ENCODE measurements around the gene FHIT.
"Not testable (repeated sequence)": the region's sequence is repeated elsewhere in the genome, so short reads cannot be mapped to it uniquely, and the experiment has no call there.

FHIT gene

DNA sequence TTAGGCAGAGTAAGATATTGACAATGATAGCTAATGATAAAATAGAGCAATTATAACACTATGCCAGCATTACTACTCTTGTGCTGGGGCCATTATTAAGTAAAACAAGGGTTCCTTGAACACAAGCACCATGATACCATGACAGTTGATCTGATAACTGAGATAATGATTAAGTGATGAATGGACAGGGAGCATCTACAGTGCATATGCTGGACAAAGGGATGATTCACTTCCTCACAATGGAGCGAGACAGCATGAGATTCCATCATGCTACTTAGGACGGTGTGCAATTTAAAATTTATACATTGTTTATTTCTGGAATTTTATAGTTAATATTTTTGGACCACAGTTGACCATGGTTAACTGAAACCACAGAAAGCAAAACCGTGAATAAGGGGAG, 156.6 kb downstream of the FHIT start:
- no peak for DNase-seq

DNA sequence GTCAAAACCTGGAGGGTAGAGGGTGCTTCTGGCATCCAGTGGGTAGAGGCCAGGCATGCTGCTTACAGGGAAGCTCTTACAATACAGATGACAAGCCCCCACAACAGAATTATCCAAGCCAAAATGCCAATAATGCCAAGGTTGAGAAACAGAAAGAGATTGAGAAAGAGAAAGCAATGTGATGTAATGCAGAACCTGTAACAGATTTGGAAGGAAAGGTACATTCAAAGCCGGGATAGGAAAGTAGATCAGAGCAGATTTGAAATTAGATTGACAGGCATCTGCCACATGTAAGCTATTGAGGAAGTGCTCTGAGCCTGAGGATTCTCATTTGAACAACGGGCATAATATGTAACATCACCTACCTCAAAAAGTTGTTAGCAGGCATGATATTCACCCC, 157.9 kb downstream of the FHIT start:
- DNase-seq: no peak

DNA sequence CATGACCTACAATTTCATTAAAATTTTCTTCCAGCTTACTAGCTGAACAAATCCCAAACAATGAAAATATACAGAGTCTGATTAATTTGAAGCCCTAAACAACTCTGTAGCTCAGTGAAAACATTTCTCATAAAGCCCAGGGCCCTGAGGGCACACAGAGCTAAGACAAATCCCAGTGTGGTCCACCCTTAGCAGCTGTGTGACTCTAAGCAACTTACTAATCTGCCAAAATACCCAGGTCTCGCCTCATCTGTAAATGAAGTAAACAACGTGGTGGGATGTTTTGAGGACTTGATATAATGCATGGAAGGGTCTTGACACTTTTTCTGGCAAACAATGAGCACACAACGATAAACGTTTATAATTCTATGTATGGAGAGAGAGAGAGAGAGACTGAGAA, 158.4 kb downstream of the FHIT start:
- no peak for DNase-seq

DNA sequence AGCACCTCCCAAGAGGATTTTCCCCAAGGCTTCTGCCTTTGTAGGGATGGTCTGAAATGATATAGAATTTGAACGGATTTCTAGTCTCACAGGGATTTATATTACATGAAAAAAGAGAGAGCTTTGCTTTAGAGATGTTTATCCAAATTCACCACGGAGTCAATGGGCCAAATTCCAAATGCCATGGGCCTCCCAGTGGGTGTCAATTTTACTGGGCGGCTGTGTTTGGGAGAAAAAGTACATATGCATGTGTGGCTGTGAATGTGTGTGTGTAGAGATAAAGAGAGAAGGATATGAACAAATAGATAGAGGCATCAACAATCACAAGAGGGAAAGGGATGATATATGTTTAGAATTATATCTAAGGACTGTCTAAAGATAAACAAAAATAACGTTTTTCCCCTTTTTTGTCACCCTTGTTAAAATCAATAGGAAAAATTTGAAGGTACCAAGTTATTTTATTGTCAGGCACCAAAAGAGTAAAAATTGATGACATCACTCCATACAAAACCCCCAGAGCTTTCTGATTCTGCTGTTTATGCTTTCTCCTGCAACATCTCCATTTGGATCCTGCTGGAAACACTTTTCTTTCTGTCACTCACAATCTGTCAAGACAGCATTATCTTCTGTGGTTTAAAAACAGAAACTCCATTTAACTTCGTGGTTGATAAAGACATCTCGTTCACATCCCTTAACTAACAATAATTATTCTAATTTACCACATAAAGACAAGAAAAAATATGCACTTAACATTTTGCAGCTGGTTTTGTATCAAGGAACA, 160.7 kb downstream of the FHIT start:
- no peak for DNase-seq

DNA sequence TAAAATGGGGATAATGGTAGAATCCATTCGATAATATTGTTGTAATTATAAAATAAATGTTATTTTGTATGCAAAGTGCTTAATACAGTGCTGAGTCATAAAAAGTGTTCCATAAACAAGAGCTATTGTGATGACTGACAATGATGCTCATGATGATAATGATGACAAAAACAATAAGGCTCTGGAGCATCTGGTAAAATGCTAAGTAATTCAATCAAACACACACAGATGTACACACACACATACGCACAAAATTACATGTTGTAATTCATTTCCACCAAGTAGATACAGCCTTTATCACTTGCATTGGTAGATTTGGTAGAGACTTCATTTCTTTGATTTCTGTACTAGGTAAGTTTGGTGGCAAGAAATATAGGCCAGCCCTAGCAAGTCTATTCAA, 163.8 kb downstream of the FHIT start:
- DNase-seq: no peak

DNA sequence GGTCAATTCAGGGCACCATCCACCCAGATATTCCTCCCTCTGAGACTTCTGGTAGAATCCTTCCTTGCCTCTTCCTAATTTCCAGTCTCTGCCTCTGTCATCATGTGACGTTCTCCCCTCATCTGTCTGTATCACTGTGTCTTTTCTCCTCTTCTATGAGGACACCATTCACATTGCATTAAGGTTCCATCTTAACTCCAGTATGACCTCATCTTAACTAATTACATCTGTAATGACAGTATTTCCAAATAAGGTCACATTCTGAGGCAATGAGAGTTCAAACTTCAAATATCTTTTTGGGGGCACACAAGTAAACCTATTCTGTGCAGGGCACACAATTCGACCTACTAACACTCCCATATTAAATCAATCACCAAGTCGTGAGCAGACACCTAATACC, 169.7 kb downstream of the FHIT start:
- no peak for DNase-seq

DNA sequence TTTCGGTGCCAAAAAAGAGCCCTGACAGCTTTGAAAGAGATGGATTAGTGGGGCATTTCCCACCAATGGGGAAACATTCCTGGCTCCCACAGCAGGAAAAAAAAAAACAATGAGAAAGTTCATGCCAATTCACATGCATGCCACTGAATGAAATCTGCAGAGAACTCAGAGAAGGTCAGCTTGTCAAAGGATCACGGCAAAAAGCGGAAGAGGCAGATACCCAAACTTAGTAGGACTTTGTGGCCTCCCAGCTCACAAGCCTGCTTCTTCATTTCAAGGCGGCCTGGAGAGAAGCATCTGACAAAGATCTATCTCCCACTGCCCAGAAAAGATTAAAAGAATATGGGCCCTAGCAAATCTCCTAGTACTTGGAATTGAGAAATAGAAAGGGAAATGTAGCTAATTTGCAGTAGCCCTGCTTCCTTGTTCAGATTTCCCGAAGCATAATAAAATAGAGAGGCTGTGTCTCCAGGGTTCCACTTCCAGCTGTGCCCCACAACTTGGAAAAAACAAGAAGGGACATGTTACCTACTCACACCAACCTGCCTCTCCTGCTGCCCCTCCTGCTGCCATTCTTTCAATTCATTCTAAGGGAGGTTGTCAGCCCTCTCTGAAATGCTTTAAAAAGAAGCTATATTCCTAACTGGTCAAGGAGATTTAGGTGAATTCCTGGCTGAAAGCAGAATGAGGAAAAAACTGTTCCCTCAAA, 170.4 kb downstream of the FHIT start:
- no peak for DNase-seq

DNA sequence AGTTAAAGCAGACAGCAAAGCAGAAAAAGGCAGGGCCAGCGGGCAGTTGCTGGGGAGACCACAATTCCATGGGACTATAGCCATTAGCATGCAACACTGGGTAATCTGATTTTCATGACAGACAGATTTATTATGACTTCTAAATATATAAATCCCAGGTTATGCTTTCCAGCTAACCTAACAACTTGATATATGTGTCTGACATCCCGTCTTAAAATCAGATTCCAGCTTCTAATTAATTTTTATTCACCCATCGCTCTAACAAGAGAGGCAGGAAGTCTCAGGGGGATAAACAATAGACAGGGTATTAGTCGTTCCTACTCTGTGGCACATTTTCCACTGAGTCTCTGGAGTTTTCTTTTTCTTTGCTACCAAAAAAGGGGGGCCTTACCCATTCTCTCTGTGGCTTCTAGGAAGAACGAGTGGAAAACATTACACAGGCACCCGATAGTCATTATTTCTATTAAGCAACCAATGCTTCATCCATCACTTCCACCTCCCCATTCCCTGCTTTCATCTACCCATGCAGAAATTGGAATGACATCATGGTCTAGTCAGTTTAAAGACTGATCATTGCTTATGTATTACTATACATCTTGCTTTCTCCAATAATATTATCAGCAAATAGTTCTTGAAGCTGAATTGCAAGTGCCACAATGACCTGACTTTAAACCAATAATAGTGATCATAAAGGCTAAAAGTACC, 173.1 kb downstream of the FHIT start:
- no peak for DNase-seq

DNA sequence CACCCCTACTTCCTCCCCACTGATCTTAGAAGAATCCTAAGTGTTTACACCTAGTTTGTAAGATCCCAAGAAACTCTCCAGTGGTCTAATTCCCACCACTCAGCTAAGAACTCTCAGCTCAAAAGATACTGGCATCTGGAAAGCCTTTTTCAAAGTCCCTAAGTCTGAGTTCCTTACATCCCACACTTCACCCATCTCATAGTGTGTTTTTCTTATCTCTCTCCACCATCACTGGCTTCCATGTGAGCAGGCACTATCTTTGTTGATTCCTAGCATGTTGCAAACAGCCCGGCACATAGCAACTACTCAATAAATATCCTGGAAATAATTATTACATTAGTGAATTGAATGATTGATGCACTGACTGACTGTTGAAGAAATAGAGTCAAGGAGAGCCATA, 173.7 kb downstream of the FHIT start:
- no peak for DNase-seq

DNA sequence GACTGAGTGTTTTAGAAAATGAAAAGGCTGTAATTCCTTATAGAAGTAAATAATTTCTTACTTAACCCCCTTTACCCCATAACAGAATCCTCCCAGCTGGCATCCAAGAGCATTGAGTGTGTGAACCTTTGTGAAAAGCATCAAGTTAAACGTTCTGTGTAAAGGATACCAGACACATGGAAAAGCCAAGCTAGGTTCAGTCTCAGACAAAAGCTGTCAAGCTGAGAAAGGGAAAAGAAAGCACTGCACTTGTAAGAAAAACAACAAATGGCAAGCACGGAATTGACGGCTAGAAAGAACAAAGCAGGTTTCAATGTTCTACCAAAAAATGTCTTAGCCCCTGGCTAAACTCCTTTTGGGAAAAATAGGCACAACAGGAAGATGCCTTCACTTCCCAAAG, 176.5 kb downstream of the FHIT start:
- no peak for DNase-seq

DNA sequence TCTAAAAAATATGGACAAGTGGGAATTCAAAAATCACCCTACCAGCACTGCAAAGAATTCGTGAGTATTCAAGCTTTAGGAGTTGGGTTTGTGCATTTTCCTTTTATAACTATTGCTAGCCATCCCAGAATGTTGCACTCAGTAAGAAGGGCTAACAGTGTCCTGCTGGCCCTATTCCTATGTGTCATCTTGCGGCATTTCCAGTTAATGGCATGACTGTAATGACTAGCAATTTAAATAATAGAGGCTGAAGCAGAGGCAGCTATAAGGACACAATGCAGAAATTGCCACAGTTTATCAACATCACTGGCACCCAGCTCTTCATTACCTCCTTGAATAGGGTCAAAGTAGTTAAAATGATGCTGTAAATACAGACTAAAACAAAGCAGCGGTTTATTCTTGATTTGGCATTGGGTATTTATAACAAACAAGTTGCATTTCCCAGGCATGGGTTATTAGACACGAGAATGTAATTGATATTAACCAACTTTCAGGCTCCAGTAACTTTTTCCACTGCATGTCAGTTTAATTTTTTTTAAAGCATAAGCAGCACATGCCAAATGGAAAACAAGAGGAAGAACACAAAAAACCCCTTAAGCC, 177.6 kb downstream of the FHIT start:
- no peak for DNase-seq

DNA sequence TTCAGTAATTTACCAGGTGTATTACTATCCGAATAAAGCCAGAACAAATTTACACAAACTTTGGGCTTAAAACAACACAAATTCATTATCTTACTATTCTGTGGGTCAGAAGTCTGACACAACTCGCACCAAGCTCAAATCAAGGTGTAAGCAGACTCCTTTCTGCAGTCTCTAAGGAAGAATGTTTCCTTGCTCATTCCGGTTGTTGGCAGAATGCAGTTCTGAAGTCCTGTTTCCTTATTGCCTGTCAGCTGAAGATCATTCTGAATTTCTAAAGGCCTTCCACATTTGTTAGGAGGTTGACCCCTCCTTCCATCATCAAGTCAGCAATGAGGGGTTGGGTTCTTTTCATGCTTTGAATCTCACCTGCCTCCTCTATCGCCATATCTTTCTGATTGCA, 183.2 kb downstream of the FHIT start:
- no peak for DNase-seq

DNA sequence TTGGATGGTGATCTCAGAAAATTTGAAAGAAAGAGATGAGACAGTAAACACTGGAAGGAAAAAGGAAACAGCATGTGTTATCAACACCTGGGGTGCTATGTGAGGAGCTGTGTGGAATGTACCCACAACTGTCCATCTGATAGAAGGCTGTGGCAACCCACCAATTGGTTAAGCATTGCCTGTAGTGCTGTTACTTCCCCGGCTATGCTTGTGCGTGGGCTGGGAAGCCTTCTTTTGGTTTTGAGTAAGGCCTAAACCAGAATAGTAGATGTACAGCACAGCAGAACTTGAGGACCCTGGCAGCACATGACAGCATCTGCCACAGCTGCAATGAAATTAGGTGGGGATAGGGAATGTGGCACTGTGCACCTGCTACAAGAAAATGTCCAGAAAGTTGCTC, 184.5 kb downstream of the FHIT start:
- DNase-seq: no peak

DNA sequence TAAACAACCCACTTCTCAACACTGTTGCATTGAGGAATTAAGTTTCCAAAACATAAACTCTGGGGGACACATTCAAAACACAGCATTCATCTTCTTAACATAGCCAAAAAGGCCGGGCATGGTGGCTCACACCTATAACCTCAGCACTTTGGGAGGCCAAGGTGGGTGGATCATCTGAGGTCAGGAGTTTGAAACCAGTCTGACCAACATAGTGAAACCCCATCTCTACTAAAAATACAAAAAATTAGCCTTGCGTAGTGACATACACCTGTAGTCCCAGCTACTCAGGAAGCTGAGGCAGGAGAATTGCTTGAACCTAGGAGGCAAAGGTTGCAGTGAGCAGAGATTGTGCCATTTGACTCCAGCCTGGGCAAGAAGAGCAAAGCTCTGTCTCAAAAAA, 185.0 kb downstream of the FHIT start:
- not testable (repeated sequence) for DNase-seq

DNA sequence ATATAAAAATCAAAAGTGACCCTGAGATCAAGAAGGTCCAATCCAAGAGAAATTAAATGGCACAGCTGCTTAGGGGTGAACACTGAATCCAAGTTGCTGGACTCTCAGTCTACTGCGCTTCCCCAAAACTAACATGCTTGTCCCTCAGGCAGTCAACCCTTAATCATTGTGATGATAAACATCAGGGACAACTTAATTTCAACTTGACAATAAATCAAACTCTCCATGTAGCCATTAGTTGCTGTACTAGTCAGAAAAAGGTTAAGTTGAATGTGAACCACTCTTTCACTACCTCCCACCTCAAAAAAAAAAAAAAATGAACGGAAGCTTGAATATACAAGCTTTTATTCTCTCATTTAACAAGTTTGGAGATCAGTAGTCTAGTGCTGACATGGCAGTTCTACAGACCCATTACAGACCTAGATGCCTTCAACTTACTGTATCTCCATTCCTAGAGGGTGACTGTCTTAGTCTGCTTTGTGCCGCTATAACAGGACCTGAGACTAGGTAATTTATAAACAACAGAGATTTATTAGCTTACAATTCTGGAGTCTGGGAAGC, 185.7 kb downstream of the FHIT start:
- no peak for DNase-seq

DNA sequence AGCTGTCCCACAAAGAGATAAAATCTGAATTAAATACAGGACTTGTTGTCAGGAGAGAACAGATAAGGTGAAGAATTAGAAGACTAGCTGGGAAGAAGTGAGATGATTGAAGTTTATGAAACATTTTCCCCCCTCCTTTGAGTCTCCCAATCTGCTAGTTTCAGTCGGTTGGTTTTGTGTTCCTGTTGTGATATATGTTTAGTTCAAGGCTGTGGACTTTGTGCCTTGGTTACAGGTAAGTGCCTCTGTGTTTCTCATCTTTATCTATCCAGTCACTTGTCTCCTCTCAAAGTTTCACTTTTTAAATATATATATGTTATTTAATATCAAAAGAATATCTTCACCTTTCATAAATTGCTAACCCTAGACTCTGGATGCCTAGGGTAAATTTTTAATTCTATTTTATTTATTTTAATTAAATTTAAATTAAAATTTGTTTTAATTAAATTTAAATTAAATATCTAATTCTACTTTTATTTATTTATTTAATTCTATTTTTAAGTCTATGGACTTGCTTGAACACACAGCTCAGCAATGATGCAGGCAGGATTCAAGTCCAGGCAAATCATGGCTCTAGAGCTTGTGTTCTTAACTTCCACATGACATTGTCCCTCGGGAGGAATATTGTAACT, 190.0 kb downstream of the FHIT start:
- no peak for DNase-seq

DNA sequence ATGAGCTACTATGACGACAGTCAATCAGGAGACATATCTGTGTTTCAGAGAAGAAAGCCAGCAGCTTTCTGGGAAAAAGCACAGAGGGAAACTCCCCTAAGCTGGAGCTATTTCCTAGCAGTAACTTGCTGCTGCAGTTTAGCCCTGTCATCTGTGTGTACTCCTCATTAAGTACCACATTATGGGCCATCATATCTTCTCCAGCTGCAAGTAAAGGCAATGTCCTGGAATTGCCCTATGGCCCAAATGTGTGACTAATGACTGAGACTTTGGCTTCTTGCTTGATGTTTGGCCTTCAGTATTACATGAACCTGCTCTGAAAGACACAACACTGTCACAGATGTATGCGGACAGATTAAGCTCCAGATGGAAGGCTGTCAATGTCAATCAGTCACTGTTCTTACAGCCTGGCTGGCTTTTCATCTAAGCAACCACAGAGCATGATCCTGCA, 190.8 kb downstream of the FHIT start:
- DNase-seq: no peak

DNA sequence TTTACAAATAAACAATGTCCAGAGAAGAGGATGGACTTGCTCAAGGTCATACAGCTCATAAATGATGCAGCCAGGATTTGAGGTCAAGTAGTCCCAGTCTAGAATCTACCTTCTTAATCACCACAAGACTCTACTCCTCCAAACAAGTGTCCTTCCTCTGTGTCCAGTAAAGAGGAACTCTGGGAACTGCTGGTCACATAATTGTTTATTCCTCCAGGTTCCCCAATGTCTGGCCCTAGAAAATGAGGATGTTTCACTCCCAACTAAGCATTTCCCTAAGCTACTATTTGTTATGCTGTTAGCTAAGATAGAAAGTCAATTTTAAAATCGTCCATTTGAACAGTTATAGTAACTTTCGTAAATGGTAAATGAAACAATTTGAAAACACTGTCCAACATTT, 192.4 kb downstream of the FHIT start:
- no peak for DNase-seq

DNA sequence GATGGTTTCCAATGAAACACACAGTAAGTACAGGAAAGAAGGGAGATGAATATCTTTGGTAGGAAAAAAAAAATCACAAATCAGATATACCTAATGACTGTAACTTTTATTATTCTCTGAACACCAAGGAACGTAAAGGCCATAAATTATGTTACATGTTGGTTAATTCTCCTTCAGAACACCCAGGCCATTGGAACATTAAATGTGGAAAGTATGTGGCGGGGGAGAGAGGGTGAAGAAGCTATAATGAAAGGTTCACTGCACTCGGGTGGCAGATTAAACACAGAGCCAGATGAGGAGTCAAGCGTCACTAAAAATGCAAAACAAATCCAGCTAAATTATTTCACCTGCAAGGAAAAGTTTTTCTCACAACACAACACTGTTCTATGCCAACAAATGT, 193.8 kb downstream of the FHIT start:
- no peak for DNase-seq

DNA sequence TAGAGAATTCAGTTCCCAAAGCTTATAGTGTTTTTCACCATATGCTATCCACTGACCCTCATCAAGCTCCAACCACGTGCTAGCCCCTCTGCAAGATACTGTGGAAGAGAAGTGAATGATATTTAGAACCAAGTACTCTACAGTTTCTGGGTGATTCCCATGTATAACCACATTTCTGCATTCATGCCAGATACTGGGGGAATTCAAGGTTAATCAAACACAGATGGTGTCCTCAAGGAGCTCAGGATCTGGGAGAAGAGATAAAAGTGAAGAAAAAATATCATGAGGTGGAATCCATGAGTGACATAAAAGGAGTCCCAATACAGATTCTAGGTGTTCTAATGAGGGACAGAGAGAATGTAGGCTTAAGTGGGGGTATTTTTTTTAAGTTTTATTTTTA, 195.8 kb downstream of the FHIT start:
- DNase-seq: no peak

DNA sequence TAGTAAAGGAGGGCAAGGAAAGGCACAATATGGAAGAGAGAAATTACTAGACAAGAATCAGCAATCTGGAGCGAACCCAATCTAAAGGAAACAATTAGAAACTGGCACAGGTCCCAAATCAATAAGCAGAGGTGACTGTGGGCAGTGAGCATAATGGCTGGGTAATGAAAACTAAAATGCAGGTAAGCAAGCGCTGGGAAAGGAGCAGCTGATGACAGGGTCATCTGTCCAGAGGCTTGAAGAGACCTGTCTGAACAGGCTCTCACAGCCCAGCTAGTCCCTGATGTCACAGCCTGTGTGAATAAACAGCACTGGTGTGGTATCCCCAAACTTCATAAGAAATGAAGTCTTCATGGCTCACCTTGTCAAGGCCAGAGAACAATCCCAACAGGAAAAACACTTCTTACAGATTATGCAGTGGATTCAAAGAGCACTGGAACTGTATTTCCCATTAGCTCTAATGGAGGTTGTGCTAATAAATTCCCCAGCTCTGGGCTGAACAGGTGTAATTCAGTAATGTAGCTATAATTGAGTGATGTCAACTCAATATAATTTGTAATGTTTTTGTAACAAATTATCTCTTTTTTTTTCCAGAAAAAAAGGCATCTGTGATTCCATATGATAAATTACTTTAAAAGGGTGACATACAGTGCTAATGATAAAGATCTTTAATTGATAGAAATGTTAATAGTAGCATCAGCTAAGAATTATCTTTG, 197.3 kb downstream of the FHIT start:
- no peak for DNase-seq

DNA sequence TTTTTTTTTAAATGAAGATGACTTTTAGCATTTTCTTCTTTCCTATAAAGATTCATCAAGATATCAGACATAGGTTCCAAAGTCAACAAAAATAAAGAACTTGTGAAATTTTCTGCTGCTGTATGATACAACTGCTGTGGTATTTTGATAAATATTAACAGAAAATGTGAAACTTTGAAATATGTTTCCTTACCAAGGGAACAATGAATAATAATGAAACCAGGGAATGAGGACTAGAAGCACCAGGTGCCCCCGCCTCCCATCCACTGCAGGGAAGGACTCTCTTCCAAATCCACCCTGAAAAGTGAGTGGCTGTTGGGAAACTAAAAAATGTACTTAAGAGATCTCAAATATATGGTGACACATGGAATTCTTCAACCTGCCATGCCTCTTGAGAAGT, 198.4 kb downstream of the FHIT start:
- DNase-seq: no peak
